ENCODE data around the gene HTR6. TPM values are rescaled to one million over a fixed set of nuclear protein-coding genes. Genes with fewer than 3 reads are reported as not detected.

Gene HTR6
- total RNA-seq, 3 donors from 2014 or later = not detected

GRCh38 chr1:19619697-19620384 lies 44.8 kb upstream of the HTR6 start:
- ATAC-seq (peak; percentile 92), DNase-seq (peak; percentile 56 to 75 (median 66))
- H3K9me3 ChIP-seq = no peaks in the 10 kb centered on the region
- peaks cover 45% of the 10 kb centered on the region for H3K4me1 ChIP-seq (ENCODE audit: low read depth)
- no peak overlapping the region for H3K4me3 ChIP-seq
- intact Hi-C loops (cut with DNase I, micrococcal nuclease) = no loop called here
- H3K36me3 ChIP-seq (ENCODE audit: low read depth) = no peaks in the 10 kb centered on the region
- TF ChIP-seq CTCF (IDR thresholded peaks at IDR 0.05) = no peak

GRCh38 chr1:19620786-19621185 lies 43.9 kb upstream of the HTR6 start:
- peaks cover 38% of the 10 kb centered on the region for H3K4me1 ChIP-seq (ENCODE audit: low read depth)
- no peak for DNase-seq
- H3K9me3 ChIP-seq = no peaks in the 10 kb centered on the region
- no peak for TF ChIP-seq CTCF (IDR thresholded peaks at IDR 0.05)
- no peak overlapping the region for H3K4me3 ChIP-seq
- ATAC-seq = no peak
- intact Hi-C loops (cut with DNase I, micrococcal nuclease) = no loop called here
- no peaks in the 10 kb centered on the region for H3K36me3 ChIP-seq (ENCODE audit: low read depth)

- DNase-seq (no peak), ATAC-seq (no peak)
- no peaks in the 10 kb centered on the region for H3K9me3 ChIP-seq
- H3K4me3 ChIP-seq = no peak overlapping the region
- H3K36me3 ChIP-seq (ENCODE audit: low read depth) = no peaks in the 10 kb centered on the region
- TF ChIP-seq CTCF (IDR thresholded peaks at IDR 0.05) = no peak
- intact Hi-C loops (cut with DNase I, micrococcal nuclease) = no loop called here
- H3K4me1 ChIP-seq (ENCODE audit: low read depth) = peaks cover 35% of the 10 kb centered on the region
Measured at GRCh38 chr1:19621274-19621950, 43.3 kb upstream of the HTR6 start.

GRCh38 chr1:19622204-19622603 lies 42.5 kb upstream of the HTR6 start:
- peaks cover 28% of the 10 kb centered on the region for H3K4me1 ChIP-seq (ENCODE audit: low read depth)
- ATAC-seq (no peak), DNase-seq (no peak)

GRCh38 chr1:19623523-19623922 lies 41.2 kb upstream of the HTR6 start:
- Histone ChIP-seq H3K36me3 (ENCODE audit: low read depth) (no peaks in the 10 kb centered on the region), H3K4me3 (no peak overlapping the region), H3K4me1 (ENCODE audit: low read depth) (peaks cover 25% of the 10 kb centered on the region), H3K9me3 (no peaks in the 10 kb centered on the region)
- peak; percentile 26 for ATAC-seq
- intact Hi-C loops (cut with DNase I, micrococcal nuclease) = no loop called here
- no peak for TF ChIP-seq CTCF (IDR thresholded peaks at IDR 0.05)
- DNase-seq = no peak

More at GRCh38 chr1:19622204-19622603, 42.5 kb upstream of the HTR6 start:
- no peaks in the 10 kb centered on the region for H3K9me3 ChIP-seq
- intact Hi-C loops (cut with DNase I, micrococcal nuclease) = no loop called here
- TF ChIP-seq CTCF (IDR thresholded peaks at IDR 0.05) = no peak
- H3K4me3 ChIP-seq = no peak overlapping the region
- no peaks in the 10 kb centered on the region for H3K36me3 ChIP-seq (ENCODE audit: low read depth)
